Measurements from ENCODE around the gene PDCD11. TPM values are rescaled to one million over a fixed set of nuclear protein-coding genes. Genes with fewer than 3 reads are reported as not detected.

Gene PDCD11
- total RNA-seq, 1 donor from 2014 or later: 24.5 TPM

GRCh38 chr10:103367379-103367781 lies 29.0 kb upstream of the PDCD11 start:
- Histone ChIP-seq H3K4me1 (ENCODE audit: control insufficient read depth in 3 of 3, insufficient read depth in 3 of 3, low read length in 3 of 3) (peaks cover 5 to 17% (median 12%) of the 10 kb centered on the region in 3 donors), H3K27ac (ENCODE audit: low read depth, low read length) (peak overlapping the region; percentile 76), H3K9ac (ENCODE audit: low read depth in 1 of 3, low read length in 3 of 3) (peak overlapping the region; percentile 84 to 92 (median 91)), H3K27me3 (ENCODE audit: control insufficient read depth in 3 of 3, insufficient read depth in 3 of 3, low read length in 3 of 3) (no peaks in the 10 kb centered on the region), H3K9me3 (ENCODE audit: control insufficient read depth in 3 of 3, low read length in 3 of 3) (no peaks in the 10 kb centered on the region), H3K36me3 (ENCODE audit: control insufficient read depth in 3 of 3, insufficient read depth in 3 of 3, low read length in 3 of 3) (no peaks in the 10 kb centered on the region), H3K4me3 (ENCODE audit: low read length in 3 of 3) (peak overlapping the region; percentile 65 to 99 (median 89))

GRCh38 chr10:103367782-103368518 lies 28.5 kb upstream of the PDCD11 start, which contains the start of gene TAF5:
TSS of gene TAF5 (plus strand) at chr10:103367976. CDS start at chr10:103367990, 14 bp downstream.
- H3K27me3 ChIP-seq (ENCODE audit: control insufficient read depth in 3 of 3, insufficient read depth in 3 of 3, low read length in 3 of 3): no peaks in the 10 kb centered on the region
- peak within 1 kb of the TSS; percentile 65 to 99 (median 89) for H3K4me3 ChIP-seq (ENCODE audit: low read length in 3 of 3)
- H3K9me3 ChIP-seq (ENCODE audit: control insufficient read depth in 3 of 3, low read length in 3 of 3): no peaks in the 10 kb centered on the region
- peaks cover 5 to 17% (median 12%) of the 10 kb centered on the region in 3 donors for H3K4me1 ChIP-seq (ENCODE audit: control insufficient read depth in 3 of 3, insufficient read depth in 3 of 3, low read length in 3 of 3)
- H3K36me3 ChIP-seq (ENCODE audit: control insufficient read depth in 3 of 3, insufficient read depth in 3 of 3, low read length in 3 of 3): no peaks in the 10 kb centered on the region
- peak within 1 kb of the TSS; percentile 84 to 92 (median 91) for H3K9ac ChIP-seq (ENCODE audit: low read depth in 1 of 3, low read length in 3 of 3)
- peak within 1 kb of the TSS; percentile 76 for H3K27ac ChIP-seq (ENCODE audit: low read depth, low read length)

DNA sequence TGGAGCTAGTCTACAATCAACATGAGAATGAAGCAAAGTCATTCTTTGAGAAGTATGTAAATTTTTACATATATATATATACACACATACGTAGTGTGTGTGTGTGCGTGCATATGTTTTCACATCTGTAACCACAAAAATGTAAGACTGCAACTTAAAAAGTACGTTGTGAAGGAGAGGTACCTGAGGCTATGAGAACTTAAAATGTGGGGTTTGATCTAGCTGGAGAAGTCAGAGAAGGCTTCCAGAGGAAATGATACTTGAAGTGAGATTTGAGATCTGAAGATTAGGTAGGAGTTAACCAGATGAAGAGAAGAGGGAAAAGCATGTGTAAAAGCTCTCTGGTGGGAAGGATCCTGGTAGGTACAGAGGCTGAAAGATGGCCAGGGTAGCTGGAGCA lies 22.9 kb upstream of the PDCD11 start:
- Histone ChIP-seq H3K36me3 (ENCODE audit: control insufficient read depth in 3 of 3, insufficient read depth in 3 of 3, low read length in 3 of 3) (peaks cover 10 to 33% (median 28%) of the 10 kb centered on the region in 3 donors), H3K27ac (ENCODE audit: low read depth, low read length) (no peak overlapping the region), H3K4me1 (ENCODE audit: control insufficient read depth in 3 of 3, insufficient read depth in 3 of 3, low read length in 3 of 3) (peaks cover 5 to 17% (median 12%) of the 10 kb centered on the region in 3 donors), H3K4me3 (ENCODE audit: low read length in 3 of 3) (no peak overlapping the region), H3K27me3 (ENCODE audit: control insufficient read depth in 3 of 3, insufficient read depth in 3 of 3, low read length in 3 of 3) (no peaks in the 10 kb centered on the region), H3K9ac (ENCODE audit: low read depth in 1 of 3, low read length in 3 of 3) (no peak overlapping the region), H3K9me3 (ENCODE audit: control insufficient read depth in 3 of 3, low read length in 3 of 3) (no peaks in the 10 kb centered on the region)

GRCh38 chr10:103374263-103374662 lies 22.2 kb upstream of the PDCD11 start:
- Histone ChIP-seq H3K9me3 (ENCODE audit: control insufficient read depth in 3 of 3, low read length in 3 of 3) (no peaks in the 10 kb centered on the region), H3K27ac (ENCODE audit: low read depth, low read length) (no peak overlapping the region), H3K36me3 (ENCODE audit: control insufficient read depth in 3 of 3, insufficient read depth in 3 of 3, low read length in 3 of 3) (peaks cover 10 to 36% (median 28%) of the 10 kb centered on the region in 3 donors), H3K4me1 (ENCODE audit: control insufficient read depth in 3 of 3, insufficient read depth in 3 of 3, low read length in 3 of 3) (peaks cover 3 to 13% (median 7%) of the 10 kb centered on the region in 3 donors), H3K4me3 (ENCODE audit: low read length in 3 of 3) (no peak overlapping the region), H3K27me3 (ENCODE audit: control insufficient read depth in 3 of 3, insufficient read depth in 3 of 3, low read length in 3 of 3) (no peaks in the 10 kb centered on the region), H3K9ac (ENCODE audit: low read depth in 1 of 3, low read length in 3 of 3) (no peak overlapping the region)

- Histone ChIP-seq H3K36me3 (ENCODE audit: control insufficient read depth in 3 of 3, insufficient read depth in 3 of 3, low read length in 3 of 3) (peaks cover 8 to 46% (median 31%) of the 10 kb centered on the region in 3 donors), H3K4me3 (ENCODE audit: low read length in 3 of 3) (no peak overlapping the region), H3K9ac (ENCODE audit: low read depth in 1 of 3, low read length in 3 of 3) (no peak overlapping the region), H3K4me1 (ENCODE audit: control insufficient read depth in 3 of 3, insufficient read depth in 3 of 3, low read length in 3 of 3) (no peaks in the 10 kb centered on the region), H3K9me3 (ENCODE audit: control insufficient read depth in 3 of 3, low read length in 3 of 3) (no peaks in the 10 kb centered on the region), H3K27ac (ENCODE audit: low read depth, low read length) (no peak overlapping the region), H3K27me3 (ENCODE audit: control insufficient read depth in 3 of 3, insufficient read depth in 3 of 3, low read length in 3 of 3) (no peaks in the 10 kb centered on the region)
Observed at GRCh38 chr10:103382769-103383168, 13.7 kb upstream of the PDCD11 start.

GRCh38 chr10:103394180-103394579 lies 2.2 kb upstream of the PDCD11 start:
- H3K27me3 ChIP-seq (ENCODE audit: control insufficient read depth in 3 of 3, insufficient read depth in 3 of 3, low read length in 3 of 3): no peaks in the 10 kb centered on the region
- peaks cover 15 to 31% (median 19%) of the 10 kb centered on the region in 3 donors for H3K36me3 ChIP-seq (ENCODE audit: control insufficient read depth in 3 of 3, insufficient read depth in 3 of 3, low read length in 3 of 3)
- H3K27ac ChIP-seq (ENCODE audit: low read depth, low read length): no peak overlapping the region
- H3K9ac ChIP-seq (ENCODE audit: low read depth in 1 of 3, low read length in 3 of 3): no peak overlapping the region
- H3K4me1 ChIP-seq (ENCODE audit: control insufficient read depth in 3 of 3, insufficient read depth in 3 of 3, low read length in 3 of 3): peaks cover 17 to 37% (median 34%) of the 10 kb centered on the region in 3 donors
- H3K9me3 ChIP-seq (ENCODE audit: control insufficient read depth in 3 of 3, low read length in 3 of 3): no peaks in the 10 kb centered on the region
- no peak overlapping the region for H3K4me3 ChIP-seq (ENCODE audit: low read length in 3 of 3)

- peak overlapping the region; percentile 91 to 99 (median 98) for H3K9ac ChIP-seq (ENCODE audit: low read depth in 1 of 3, low read length in 3 of 3)
- H3K4me3 ChIP-seq (ENCODE audit: low read length in 3 of 3): peak overlapping the region; percentile 92 to 97 (median 95)
- H3K27ac ChIP-seq (ENCODE audit: low read depth, low read length): peak overlapping the region; percentile 89
- H3K4me1 ChIP-seq (ENCODE audit: control insufficient read depth in 3 of 3, insufficient read depth in 3 of 3, low read length in 3 of 3): peaks cover 17 to 37% (median 34%) of the 10 kb centered on the region in 3 donors
- no peaks in the 10 kb centered on the region for H3K27me3 ChIP-seq (ENCODE audit: control insufficient read depth in 3 of 3, insufficient read depth in 3 of 3, low read length in 3 of 3)
- H3K9me3 ChIP-seq (ENCODE audit: control insufficient read depth in 3 of 3, low read length in 3 of 3): no peaks in the 10 kb centered on the region
- H3K36me3 ChIP-seq (ENCODE audit: control insufficient read depth in 3 of 3, insufficient read depth in 3 of 3, low read length in 3 of 3): peaks cover 22 to 37% (median 24%) of the 10 kb centered on the region in 3 donors
Observed at GRCh38 chr10:103395754-103396066, 716 bp upstream of the PDCD11 start.

DNA sequence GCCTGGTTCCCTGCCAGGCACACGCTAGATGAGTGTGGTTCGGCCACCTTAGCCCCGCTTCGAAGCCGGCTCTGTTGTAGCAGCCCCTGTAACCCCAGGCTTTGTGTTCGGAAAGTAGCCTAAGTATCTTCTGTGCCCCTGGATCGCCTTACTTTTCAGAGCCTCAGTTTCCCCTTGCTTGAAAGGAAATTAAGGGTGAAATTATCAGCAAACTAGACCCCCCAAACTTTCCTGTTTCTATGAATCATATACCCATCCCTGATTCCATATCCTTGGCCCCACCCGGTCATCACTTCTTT lies 312 bp downstream of the PDCD11 start:
- Histone ChIP-seq H3K36me3 (ENCODE audit: control insufficient read depth in 3 of 3, insufficient read depth in 3 of 3, low read length in 3 of 3) (peaks cover 22 to 32% (median 27%) of the 10 kb centered on the region in 3 donors), H3K9me3 (ENCODE audit: control insufficient read depth in 3 of 3, low read length in 3 of 3) (no peaks in the 10 kb centered on the region), H3K9ac (ENCODE audit: low read depth in 1 of 3, low read length in 3 of 3) (peak overlapping the region; percentile 77 to 99 (median 84)), H3K4me3 (ENCODE audit: low read length in 3 of 3) (peak overlapping the region; percentile 92 to 97 (median 95)), H3K4me1 (ENCODE audit: control insufficient read depth in 3 of 3, insufficient read depth in 3 of 3, low read length in 3 of 3) (peaks cover 17 to 37% (median 34%) of the 10 kb centered on the region in 3 donors), H3K27me3 (ENCODE audit: control insufficient read depth in 3 of 3, insufficient read depth in 3 of 3, low read length in 3 of 3) (no peaks in the 10 kb centered on the region), H3K27ac (ENCODE audit: low read depth, low read length) (peak overlapping the region; percentile 89)

GRCh38 chr10:103397191-103397825 lies 882 bp downstream of the PDCD11 start:
- Histone ChIP-seq H3K27me3 (ENCODE audit: control insufficient read depth in 3 of 3, insufficient read depth in 3 of 3, low read length in 3 of 3) (no peaks in the 10 kb centered on the region), H3K9me3 (ENCODE audit: control insufficient read depth in 3 of 3, low read length in 3 of 3) (no peaks in the 10 kb centered on the region), H3K27ac (ENCODE audit: low read depth, low read length) (peak overlapping the region; percentile 89), H3K4me1 (ENCODE audit: control insufficient read depth in 3 of 3, insufficient read depth in 3 of 3, low read length in 3 of 3) (peaks cover 17 to 37% (median 34%) of the 10 kb centered on the region in 3 donors), H3K9ac (ENCODE audit: low read depth in 1 of 3, low read length in 3 of 3) (peak overlapping the region; percentile 77 to 99 (median 84)), H3K36me3 (ENCODE audit: control insufficient read depth in 3 of 3, insufficient read depth in 3 of 3, low read length in 3 of 3) (peaks cover 26 to 32% (median 31%) of the 10 kb centered on the region in 3 donors), H3K4me3 (ENCODE audit: low read length in 3 of 3) (peak overlapping the region; percentile 92 to 97 (median 95))

DNA sequence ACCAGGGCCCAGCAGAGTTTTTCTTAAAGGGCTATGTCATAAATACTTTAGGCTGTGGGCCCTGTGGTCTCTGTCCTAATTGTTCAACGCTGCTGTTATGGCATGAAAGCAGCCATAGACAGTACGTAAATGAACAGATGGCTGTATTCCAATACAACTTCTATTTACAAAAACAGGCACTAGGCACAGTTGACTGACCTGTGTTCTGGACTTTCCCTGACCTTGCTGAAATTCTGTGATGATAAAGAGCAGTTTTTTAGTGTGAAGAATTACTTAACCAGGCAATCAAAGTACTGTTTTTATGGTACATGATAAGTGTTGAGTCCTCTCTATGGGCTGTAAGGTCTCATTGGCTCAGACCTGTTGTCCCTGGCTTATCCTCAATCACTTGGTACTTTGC lies 17.1 kb downstream of the PDCD11 start:
- Histone ChIP-seq H3K9me3 (ENCODE audit: control insufficient read depth in 3 of 3, low read length in 3 of 3) (no peaks in the 10 kb centered on the region), H3K27me3 (ENCODE audit: control insufficient read depth in 3 of 3, insufficient read depth in 3 of 3, low read length in 3 of 3) (no peaks in the 10 kb centered on the region), H3K27ac (ENCODE audit: low read depth, low read length) (no peak overlapping the region), H3K36me3 (ENCODE audit: control insufficient read depth in 3 of 3, insufficient read depth in 3 of 3, low read length in 3 of 3) (peaks cover 60 to 80% (median 77%) of the 10 kb centered on the region in 3 donors), H3K9ac (ENCODE audit: low read depth in 1 of 3, low read length in 3 of 3) (no peak overlapping the region), H3K4me1 (ENCODE audit: control insufficient read depth in 3 of 3, insufficient read depth in 3 of 3, low read length in 3 of 3) (no peaks in the 10 kb centered on the region), H3K4me3 (ENCODE audit: low read length in 3 of 3) (no peak overlapping the region)

Measured in skeletal muscle tissue (tissue), 4 donors.